NB4 (cell line): ENCODE results near the gene C2CD4A.

Experiments used
- CTCF ChIP-seq: IDR thresholded peaks from one replicate; pipeline ENCODE4 v1.5.1; 2012; ENCODE audit warnings: low read depth, low read length
- MAX ChIP-seq: IDR thresholded peaks from 2 replicates; pipeline ENCODE4 v1.6.1; 2011; ENCODE audit warnings: low read depth, low read length
- MYC ChIP-seq: IDR thresholded peaks from 2 replicates; pipeline ENCODE4 v1.6.1; 2011; ENCODE audit warnings: low read depth, low read length
- POLR2A ChIP-seq: IDR thresholded peaks from 2 replicates; pipeline ENCODE4 v1.6.1; 2011; ENCODE audit warnings: mild to moderate bottlenecking; ENCODE audit not compliant: insufficient read length; ENCODE audit errors: extremely low read depth

GRCh38 chr15:62099094-62099601 is 32.4 kb downstream of the C2CD4A start:
- TF ChIP-seq CTCF = no peak
- no peak for TF ChIP-seq MYC
- TF ChIP-seq POLR2A = no peak
- no peak for TF ChIP-seq MAX
